Osteoblast (primary cell): ENCODE data around the gene GATAD2A. TPM values are rescaled to one million over a fixed set of nuclear protein-coding genes. Genes with fewer than 3 reads are reported as not detected.

Experiments used
- DNase-seq: peaks from one replicate; pipeline ENCODE4 v3.0.0; 2011; ENCODE audit warnings: low spot score, mixed read lengths; ENCODE audit not compliant: insufficient read length; ENCODE audit errors: missing footprints
- H2AFZ ChIP-seq: 2 replicates; pipeline ENCODE4 v1.6.0; 2011; ENCODE audit warnings: mild to moderate bottlenecking, low read length
- H3K27ac ChIP-seq: 2 replicates; pipeline ENCODE4 v1.5.1; 2011; ENCODE audit warnings: mild to moderate bottlenecking, low read depth, low read length, moderate library complexity
- H3K27me3 ChIP-seq: 2 replicates; pipeline ENCODE4 v1.6.0; 2012; ENCODE audit warnings: mild to moderate bottlenecking, control low read depth, inconsistent platforms, low read length, moderate library complexity; ENCODE audit not compliant: insufficient read depth
- H3K36me3 ChIP-seq: 2 replicates; pipeline ENCODE4 v1.5.1; 2011; ENCODE audit warnings: mild to moderate bottlenecking, low read length, control low read depth, moderate library complexity; ENCODE audit not compliant: insufficient read depth
- H3K4me1 ChIP-seq: 2 replicates; pipeline ENCODE4 v1.5.1; 2011; ENCODE audit warnings: mild to moderate bottlenecking, low read length, control low read depth, moderate library complexity; ENCODE audit not compliant: insufficient read depth
- H3K4me2 ChIP-seq: 2 replicates; pipeline ENCODE4 v1.6.0; 2011; ENCODE audit warnings: mild to moderate bottlenecking, low read length; ENCODE audit not compliant: insufficient read depth
- H3K4me3 ChIP-seq: fragments of 200-600 bp; sonication (generic); 3 replicates; pipeline ENCODE4 v1.5.1; 2012; ENCODE audit warnings: mild to moderate bottlenecking, low read length, inconsistent platforms; ENCODE audit not compliant: insufficient read depth
- H3K79me2 ChIP-seq: 2 replicates; pipeline ENCODE4 v1.6.0; 2012; ENCODE audit warnings: mild to moderate bottlenecking, low read length, control low read depth, inconsistent platforms; ENCODE audit not compliant: insufficient read depth
- H3K9me3 ChIP-seq: 2 replicates; pipeline ENCODE4 v1.5.1; 2011; ENCODE audit warnings: low read depth, low read length, control low read depth
- H4K20me1 ChIP-seq: 2 replicates; pipeline ENCODE4 v1.6.0; 2012; ENCODE audit warnings: mild to moderate bottlenecking, low read length, control low read depth; ENCODE audit not compliant: insufficient read depth
- CTCF ChIP-seq: IDR thresholded peaks from 2 replicates; pipeline ENCODE4 v1.5.1; 2011; ENCODE audit warnings: mild to moderate bottlenecking, low read depth, low read length, moderate library complexity; ENCODE audit errors: extremely low read depth
- total RNA-seq: library from RNA; depleted of rRNA; stranded (reverse); fragments of >200 nt; gene quantifications from 2 replicates; pipeline ENCODE4 v1.2.3, GENCODE V29; 2012

GATAD2A gene
- total RNA-seq, 1 donor: 48.9 TPM

- H3K4me1 ChIP-seq: peaks cover 4% of the 10 kb centered on the region
- no peak for TF ChIP-seq CTCF
- no peak for DNase-seq
- no peaks in the 10 kb centered on the region for H3K36me3 ChIP-seq
- no peak overlapping the region for H3K27ac ChIP-seq
- H3K79me2 ChIP-seq: peaks cover 100% of the 10 kb centered on the region
- H2AFZ ChIP-seq: no peak overlapping the region
- H3K27me3 ChIP-seq: no peaks in the 10 kb centered on the region
- H4K20me1 ChIP-seq: peaks cover 58% of the 10 kb centered on the region
- H3K9me3 ChIP-seq: no peaks in the 10 kb centered on the region
- no peak overlapping the region for H3K4me3 ChIP-seq
- no peak overlapping the region for H3K4me2 ChIP-seq
Observed at GRCh38 chr19:19429361-19429760, 23.9 kb downstream of the GATAD2A start.

- no peak for DNase-seq
- no peak overlapping the region for H3K4me3 ChIP-seq
- no peak for TF ChIP-seq CTCF
- H3K36me3 ChIP-seq: no peaks in the 10 kb centered on the region
- no peak overlapping the region for H3K4me2 ChIP-seq
- no peaks in the 10 kb centered on the region for H3K27me3 ChIP-seq
- peaks cover 10% of the 10 kb centered on the region for H3K4me1 ChIP-seq
- no peak overlapping the region for H2AFZ ChIP-seq
- H3K27ac ChIP-seq: no peak overlapping the region
- peaks cover 56% of the 10 kb centered on the region for H4K20me1 ChIP-seq
- no peaks in the 10 kb centered on the region for H3K9me3 ChIP-seq
- peaks cover 100% of the 10 kb centered on the region for H3K79me2 ChIP-seq
Observed at GRCh38 chr19:19432732-19433131, 27.3 kb downstream of the GATAD2A start.

GRCh38 chr19:19433666-19434213 is 28.3 kb downstream of the GATAD2A start:
- no peak overlapping the region for H3K4me3 ChIP-seq
- no peak for TF ChIP-seq CTCF
- DNase-seq: no peak
- peaks cover 10% of the 10 kb centered on the region for H3K4me1 ChIP-seq
- H3K27ac ChIP-seq: peak overlapping the region; percentile 6
- H3K9me3 ChIP-seq: no peaks in the 10 kb centered on the region
- H2AFZ ChIP-seq: no peak overlapping the region
- H3K4me2 ChIP-seq: no peak overlapping the region
- peaks cover 58% of the 10 kb centered on the region for H4K20me1 ChIP-seq
- no peaks in the 10 kb centered on the region for H3K27me3 ChIP-seq
- H3K79me2 ChIP-seq: peaks cover 100% of the 10 kb centered on the region
- H3K36me3 ChIP-seq: no peaks in the 10 kb centered on the region

- peaks cover 100% of the 10 kb centered on the region for H3K79me2 ChIP-seq
- no peaks in the 10 kb centered on the region for H3K36me3 ChIP-seq
- DNase-seq: no peak
- H3K4me3 ChIP-seq: no peak overlapping the region
- H3K27ac ChIP-seq: peak overlapping the region; percentile 54
- H4K20me1 ChIP-seq: peaks cover 60% of the 10 kb centered on the region
- peak overlapping the region; percentile 36 for H3K4me2 ChIP-seq
- H2AFZ ChIP-seq: no peak overlapping the region
- no peaks in the 10 kb centered on the region for H3K27me3 ChIP-seq
- peaks cover 10% of the 10 kb centered on the region for H3K4me1 ChIP-seq
- no peak for TF ChIP-seq CTCF
- no peaks in the 10 kb centered on the region for H3K9me3 ChIP-seq
Observed at GRCh38 chr19:19434483-19435045, 29.1 kb downstream of the GATAD2A start.
